Activated CD8-positive, alpha-beta memory T cell treated with anti-CD3 and anti-CD28 coated beads for 4 hours (primary cell): Measurements from ENCODE around the gene TREM1.
"Not testable (repeated sequence)": the region's sequence is repeated elsewhere in the genome, so short reads cannot be mapped to it uniquely, and the experiment has no call there.

Experiments
- DNase-seq, 2 donors: peaks; one replicate each; pipeline ENCODE4 v3.0.0-alpha.2; 2020; ENCODE audit warnings: low read depth in 2 of 2

TREM1 gene

DNA sequence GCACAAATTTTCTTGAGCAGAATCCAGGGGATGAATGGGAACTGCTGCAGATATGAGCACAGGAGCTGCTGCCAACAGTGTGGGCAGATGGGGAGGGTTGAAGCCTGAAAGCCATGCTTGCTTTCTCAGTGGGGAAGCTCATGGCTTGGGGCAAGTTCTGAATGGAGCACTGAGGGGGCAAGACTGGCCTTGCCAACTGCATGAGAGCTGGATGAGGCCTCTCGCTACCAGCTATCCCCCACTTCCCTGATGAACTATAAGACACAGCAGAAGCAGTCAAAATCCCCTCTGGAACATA lies 28.3 kb downstream of the TREM1 start:
- DNase-seq: no peak

GRCh38 chr6:41257369-41258195 lies 28.9 kb downstream of the TREM1 start:
- no peak for DNase-seq

DNA sequence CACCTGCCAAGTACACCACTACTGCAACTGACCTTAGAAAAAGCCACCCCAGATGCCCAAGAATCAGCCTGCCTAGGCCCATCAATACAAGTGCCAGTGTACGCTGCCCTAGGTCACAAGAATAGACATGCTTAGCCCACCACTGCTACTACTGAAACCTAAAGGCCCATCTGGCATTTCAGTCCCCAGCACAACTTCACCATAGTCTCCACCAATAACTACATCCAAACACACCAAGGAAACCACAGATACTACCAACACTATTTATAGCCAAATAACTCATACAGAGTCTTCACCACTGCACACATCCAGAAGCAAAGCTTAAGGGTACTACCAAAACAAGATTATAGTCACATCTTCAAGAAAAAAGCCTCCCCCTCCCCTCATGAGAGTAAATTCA lies 30.1 kb downstream of the TREM1 start:
- DNase-seq: no peak

DNA sequence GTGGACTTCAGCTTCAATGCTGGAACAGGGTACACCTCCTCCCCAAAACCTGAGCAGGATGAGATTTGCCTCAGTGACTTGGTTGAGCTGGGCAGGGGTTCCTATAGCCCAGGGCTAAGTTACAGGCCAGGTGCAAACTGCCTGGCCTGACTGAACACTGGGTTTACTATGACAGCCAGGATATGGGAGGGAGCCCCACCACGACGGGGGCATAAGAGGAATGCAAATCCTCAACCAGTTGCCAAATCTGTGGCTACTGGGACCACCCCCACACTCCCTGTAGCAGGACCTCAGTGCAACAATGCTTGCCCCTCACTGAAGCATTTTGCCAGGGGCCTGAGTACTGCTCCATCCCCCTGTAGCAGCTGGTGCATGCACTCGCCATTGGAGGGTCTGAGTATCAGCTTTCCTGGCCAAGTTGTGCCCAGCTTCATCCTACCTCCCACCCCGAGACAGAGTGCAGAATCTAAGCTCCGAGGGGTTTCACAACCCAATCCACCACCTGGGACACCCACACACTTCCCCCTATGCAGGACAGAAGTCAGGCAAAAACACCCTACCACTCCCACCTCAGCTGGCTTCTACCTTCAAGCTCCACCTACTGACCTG lies 30.7 kb downstream of the TREM1 start:
- no peak for DNase-seq

GRCh38 chr6:41255110-41255509 lies 31.4 kb downstream of the TREM1 start:
- no peak for DNase-seq

- no peak for DNase-seq
Observed at GRCh38 chr6:41252401-41253169, 33.9 kb downstream of the TREM1 start.

DNA sequence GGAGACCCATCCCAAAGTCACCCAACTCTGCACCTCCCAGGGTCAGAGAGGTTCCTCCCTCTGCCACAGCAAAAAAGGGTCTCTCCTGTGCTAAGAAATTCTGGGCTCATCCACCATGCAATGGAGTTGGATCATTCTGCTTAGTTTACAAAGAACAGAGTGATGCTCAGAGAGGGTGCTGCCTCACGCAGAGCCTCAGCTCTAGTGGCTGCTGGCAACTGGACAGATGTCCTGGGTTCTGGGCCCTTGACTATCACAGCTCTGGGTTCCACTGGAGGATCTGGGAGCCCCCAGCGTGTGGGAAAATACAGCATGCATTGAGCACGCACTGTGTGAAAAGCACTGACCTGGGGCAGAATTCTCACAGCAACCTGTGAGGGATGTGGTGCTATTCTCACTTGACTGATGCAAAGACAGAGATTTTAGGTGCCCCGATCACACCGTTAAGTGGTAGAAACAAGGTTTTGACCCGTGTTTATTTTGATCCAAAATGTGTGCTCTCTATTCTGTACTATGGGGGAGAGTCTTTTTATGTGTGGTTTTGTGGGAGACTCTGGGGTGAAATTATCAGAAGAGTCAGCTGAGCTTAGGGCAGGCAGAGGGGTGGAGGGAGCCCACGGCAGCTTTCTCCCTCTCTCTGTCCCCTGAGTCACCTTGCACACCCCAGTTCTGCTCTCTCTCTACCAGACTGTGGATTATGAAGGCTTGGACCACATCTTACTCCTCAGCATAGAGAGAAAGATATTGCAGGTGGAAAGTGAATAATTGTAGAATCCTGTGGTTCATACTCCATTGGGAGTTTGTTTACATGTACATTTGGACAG lies 38.4 kb downstream of the TREM1 start:
- no peak for DNase-seq

DNA sequence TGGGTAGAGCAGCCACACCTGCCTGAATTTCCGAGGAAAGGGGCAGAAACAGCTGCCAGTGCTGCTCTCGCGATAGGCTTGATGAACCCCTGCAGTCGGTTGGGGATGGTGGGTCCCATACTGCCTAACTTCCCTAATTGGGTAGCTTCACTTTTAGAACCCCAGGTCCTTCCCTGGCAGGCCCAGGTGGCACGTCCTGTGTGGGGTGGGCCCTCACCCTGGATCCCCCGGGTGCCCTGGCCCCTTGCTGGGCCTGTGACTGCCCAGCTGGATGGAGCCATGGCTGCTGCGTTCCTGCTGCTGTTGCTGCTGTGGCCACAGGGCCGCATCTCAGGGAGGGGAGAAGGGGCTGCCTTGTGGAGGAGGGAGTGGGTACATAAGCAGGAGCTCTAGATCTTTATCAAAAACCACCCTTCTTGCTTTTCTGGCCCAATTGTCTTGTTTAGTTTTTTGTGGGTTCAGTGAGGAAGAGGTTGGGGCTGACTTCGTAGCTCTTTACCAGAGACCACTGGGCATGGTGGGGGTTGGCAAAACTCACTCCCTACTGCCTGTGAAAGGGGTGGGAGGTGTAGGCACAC lies 39.1 kb downstream of the TREM1 start:
- DNase-seq: no peak

- not testable (repeated sequence) for DNase-seq
Observed at GRCh38 chr6:41246529-41246928, 40.0 kb downstream of the TREM1 start.

GRCh38 chr6:41239467-41240159 lies 46.9 kb downstream of the TREM1 start:
- no peak for DNase-seq

DNA sequence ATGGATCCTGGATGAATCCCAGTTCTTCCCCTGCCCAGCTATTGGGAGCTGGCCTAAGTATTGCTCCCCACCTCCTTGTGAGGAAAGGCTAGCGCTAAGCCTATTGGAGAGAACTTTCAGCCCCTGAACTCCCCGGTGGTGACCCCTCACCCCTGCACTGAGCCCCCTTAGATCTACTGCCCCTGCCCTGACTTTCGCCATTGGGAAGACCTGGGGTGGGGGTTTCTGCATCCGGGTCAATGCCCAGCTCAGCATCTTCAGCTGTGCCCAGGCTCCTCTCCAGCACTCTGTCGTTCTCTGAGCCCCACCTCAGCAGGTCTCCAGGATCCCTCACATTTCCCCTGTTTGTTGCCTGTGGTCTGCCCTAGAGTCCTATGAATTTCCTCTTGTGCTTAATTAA lies 49.4 kb downstream of the TREM1 start:
- no peak for DNase-seq

- no peak for DNase-seq
Observed at GRCh38 chr6:41236276-41236675, 50.2 kb downstream of the TREM1 start.

DNA sequence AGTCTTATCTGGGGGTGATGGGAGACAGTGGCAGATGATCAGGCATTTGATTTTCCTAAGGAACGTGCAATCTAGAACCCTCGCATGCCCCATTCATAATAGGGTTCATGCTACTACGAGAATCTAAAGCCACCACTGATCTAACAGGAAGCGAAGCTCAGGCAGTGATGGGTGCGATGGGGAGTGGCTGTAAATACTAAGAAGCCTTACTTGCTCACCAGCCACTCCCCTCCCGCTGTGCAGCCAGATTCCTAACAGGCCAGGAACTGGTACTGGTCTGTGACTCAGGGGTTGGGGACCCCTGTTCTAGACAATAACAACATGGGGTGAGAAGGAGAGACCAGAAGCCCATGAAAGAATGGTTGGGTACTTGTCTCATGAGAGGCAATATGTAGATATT lies 53.8 kb downstream of the TREM1 start:
- DNase-seq: no peak

DNA sequence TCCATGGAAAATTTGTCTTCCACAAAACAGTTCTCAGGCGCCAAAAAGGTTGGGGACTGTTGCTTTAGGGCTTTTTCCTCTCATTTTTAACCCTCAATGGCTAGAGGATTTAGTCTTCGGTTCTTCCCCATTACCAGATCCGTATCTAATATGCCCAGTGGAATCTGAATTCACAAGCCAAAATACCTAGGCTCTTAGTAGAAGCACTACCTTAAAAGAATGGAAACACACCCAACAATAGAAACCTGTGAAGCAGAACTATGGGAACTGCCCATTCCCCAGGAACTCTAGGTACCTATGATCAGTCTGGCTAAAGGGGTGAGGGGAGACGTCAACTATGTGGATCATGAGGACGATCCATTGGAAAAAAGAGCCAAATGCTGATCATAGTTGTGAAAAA lies 55.2 kb downstream of the TREM1 start:
- no peak for DNase-seq

DNA sequence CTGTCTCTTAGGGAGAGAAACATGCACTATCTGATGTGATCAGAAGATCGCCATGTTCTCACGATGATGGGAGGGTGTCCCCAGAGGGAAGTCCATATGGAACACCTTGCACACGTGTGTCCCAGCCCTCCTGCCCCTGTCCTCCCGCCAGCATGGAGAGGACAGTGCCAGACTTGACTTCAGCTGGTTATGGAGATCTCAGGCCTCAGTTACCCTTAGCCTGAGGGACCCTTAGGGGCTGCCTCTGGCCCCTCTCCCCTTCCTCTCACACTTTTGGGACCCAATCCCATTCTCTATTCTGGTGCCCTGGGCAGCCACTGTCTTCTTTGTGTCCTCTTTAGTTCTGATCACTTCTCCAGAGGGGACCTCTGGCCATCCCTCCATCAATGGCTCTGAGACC lies 56.8 kb downstream of the TREM1 start:
- DNase-seq: no peak

GRCh38 chr6:41228616-41229015 lies 57.9 kb downstream of the TREM1 start:
- no peak for DNase-seq

DNA sequence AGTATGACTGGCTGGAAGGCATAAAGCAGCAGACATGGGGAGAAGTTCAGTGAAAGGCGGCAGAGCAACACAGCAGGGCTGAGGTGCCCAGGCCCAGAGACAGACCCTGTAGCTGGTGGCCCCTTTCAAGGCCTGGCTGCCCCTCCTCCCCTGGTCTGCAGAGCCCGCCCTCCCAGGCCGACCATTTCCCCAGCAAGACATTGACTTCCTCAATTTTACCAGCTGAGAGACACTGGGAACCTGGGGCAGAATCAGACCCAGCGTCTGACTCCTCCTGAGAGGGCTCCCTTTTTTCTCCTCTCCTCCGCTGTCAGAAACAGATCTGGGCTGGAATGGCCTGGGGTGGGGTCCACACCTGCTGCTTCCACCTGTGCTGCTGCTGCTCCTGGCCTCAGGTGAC lies 58.4 kb downstream of the TREM1 start, which contains the start of gene TREML4:
Gene TREML4, plus strand, starts transcription at position 254 of the 400 bp plus-strand sequence. Its CDS starts 79 bp downstream, at position 333.
- DNase-seq: no peak

DNA sequence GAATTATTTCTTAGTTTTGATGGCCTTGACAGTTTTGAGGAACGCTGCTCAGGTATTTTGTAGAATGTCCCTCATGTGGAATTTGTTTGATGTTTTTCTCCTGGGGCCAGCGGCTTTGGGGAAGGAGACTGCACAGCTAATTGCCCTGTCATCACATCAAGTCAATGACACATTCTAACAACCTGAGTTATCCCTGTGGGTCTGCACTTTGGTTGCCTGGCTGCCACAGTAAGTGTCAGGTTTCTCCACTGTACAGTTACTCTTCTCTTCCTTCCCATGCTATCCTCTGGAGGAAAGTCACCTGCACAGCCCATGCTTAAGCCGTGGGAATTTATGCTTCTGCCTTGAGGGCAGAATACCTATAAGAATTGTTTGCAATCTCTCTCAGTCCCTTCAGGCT lies 59.7 kb downstream of the TREM1 start:
- no peak for DNase-seq

DNA sequence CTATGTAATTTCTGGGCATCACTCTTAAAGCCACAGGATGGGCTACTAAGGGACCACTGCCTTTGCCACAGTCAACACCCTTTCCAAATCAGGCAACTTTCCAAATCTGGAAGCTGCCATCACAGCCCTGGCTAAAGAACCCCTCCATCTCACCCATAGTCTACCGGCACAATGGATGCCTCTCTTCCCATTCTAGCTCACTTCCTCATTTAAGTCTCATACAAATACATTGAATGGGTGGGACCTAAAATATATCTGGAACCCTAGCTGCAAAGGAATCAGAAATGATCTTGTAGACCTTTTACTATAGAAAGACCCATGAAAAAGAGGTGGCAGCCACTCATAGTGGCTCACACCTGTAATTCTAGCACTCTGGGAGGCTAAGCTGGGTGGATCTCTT lies 61.7 kb downstream of the TREM1 start:
- DNase-seq: no peak
